Adrenal gland (tissue), 5 donors: Measurements from ENCODE around the gene MRPS11.

Experiments used
- POLR2A ChIP-seq, 2 donors: fragments of 450-650 bp; IDR thresholded peaks; one replicate each; pipeline ENCODE4 v1.6.1; 2017; ENCODE audit warnings: antibody characterized with exemption in 2 of 2, mild to moderate bottlenecking in 2 of 2, moderate library complexity in 1 of 2
- TF ChIP-seq, protein P1 (sequence below), 6 experiments: fragments of 450-650 bp in 4 of 6; fragments of 200-600 bp in 2 of 6; sonication (generic) in 1 of 6; IDR thresholded peaks; 1 replicate in 5 of 6; 2 replicates in 1 of 6; pipeline versions ENCODE4 v1.5.1 to v1.8.0; 2016 to 2021; ENCODE audit warnings: antibody characterized with exemption in 6 of 6, mild to moderate bottlenecking in 2 of 6, moderate library complexity in 1 of 6
- donor health status: DM: no; HTN: no; CAD: no.

DNA sequence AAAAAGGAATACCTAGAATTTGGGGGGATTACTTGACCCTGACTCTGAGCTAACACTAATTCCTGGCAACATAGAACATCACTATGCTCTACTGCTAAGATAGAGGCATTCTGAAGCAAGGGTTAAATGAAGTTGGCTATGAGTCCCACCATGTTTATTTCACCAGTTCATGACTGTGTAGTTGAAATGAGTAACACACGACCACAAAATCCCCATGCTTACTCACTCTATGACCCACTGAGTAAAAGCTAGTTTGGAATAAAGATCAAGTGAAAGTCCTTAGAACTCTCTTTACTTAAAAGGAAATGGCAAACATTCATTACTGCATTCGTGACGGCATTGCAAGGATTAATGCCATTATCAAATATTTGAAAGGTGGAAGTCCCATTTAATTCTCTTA lies 47.7 kb upstream of the MRPS11 start:
- TF ChIP-seq, protein P1, sequence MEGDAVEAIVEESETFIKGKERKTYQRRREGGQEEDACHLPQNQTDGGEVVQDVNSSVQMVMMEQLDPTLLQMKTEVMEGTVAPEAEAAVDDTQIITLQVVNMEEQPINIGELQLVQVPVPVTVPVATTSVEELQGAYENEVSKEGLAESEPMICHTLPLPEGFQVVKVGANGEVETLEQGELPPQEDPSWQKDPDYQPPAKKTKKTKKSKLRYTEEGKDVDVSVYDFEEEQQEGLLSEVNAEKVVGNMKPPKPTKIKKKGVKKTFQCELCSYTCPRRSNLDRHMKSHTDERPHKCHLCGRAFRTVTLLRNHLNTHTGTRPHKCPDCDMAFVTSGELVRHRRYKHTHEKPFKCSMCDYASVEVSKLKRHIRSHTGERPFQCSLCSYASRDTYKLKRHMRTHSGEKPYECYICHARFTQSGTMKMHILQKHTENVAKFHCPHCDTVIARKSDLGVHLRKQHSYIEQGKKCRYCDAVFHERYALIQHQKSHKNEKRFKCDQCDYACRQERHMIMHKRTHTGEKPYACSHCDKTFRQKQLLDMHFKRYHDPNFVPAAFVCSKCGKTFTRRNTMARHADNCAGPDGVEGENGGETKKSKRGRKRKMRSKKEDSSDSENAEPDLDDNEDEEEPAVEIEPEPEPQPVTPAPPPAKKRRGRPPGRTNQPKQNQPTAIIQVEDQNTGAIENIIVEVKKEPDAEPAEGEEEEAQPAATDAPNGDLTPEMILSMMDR (IDR thresholded peaks at IDR 0.05): no peak
- no peak for TF ChIP-seq POLR2A (IDR thresholded peaks at IDR 0.05)
